Thyroid gland (tissue), 4 donors: ENCODE data around the gene RGPD3.
"Not testable (repeated sequence)": the region's sequence is repeated elsewhere in the genome, so short reads cannot be mapped to it uniquely, and the experiment has no call there.

Experiments
- CTCF ChIP-seq, 6 experiments: fragments of 200-600 bp in 3 of 6; fragments of 450-650 bp in 3 of 6; sonication (generic) in 3 of 6; IDR thresholded peaks; one replicate each; pipeline ENCODE4 v1.5.1; 2016 to 2019; ENCODE audit warnings: antibody characterized with exemption in 6 of 6, mild to moderate bottlenecking in 2 of 6, inconsistent platforms in 1 of 6, moderate library complexity in 1 of 6
- POLR2A ChIP-seq, 2 donors: fragments of 450-650 bp; IDR thresholded peaks; one replicate each; pipeline ENCODE4 v1.6.1; 2017; ENCODE audit warnings: antibody characterized with exemption in 2 of 2, mild to moderate bottlenecking in 2 of 2, moderate library complexity in 1 of 2

DNA sequence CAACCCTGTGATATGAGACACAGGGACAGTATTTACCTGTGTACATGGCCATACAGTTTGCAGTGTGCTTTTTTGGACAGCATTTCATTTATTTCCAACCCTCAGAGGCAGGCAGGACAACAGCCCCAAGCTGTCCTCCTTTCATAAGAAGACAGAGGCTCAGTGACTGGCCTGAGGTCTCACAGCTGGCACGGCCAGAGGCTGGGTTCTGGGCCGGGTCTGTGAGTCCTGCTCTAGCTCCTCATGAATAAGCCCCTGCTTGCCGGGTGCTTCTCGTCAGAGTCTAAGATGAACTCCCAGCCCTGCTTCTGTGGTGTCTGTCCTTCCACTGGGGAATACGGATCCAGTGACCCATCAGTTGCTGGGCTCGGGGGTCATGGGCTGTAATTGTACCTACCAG lies 21.5 kb upstream of the RGPD3 start:
- TF ChIP-seq CTCF, POLR2A (IDR thresholded peaks at IDR 0.05): not testable (repeated sequence)
